Epithelial cell of prostate (primary cell): ENCODE measurements around the gene NSA2.
A peak's percentile ranks its signal among the peaks of the same experiment; 100 is the strongest.
"Not testable (repeated sequence)": the region's sequence is repeated elsewhere in the genome, so short reads cannot be mapped to it uniquely, and the experiment has no call there.

Experiments
- DNase-seq: peaks from one replicate; pipeline ENCODE4 v3.0.0-alpha.2; 2011; ENCODE audit warnings: low read depth, low spot score
- H3K27ac ChIP-seq: fragments of 450-650 bp; 2 replicates; pipeline ENCODE4 v1.5.1; 2017; ENCODE audit warnings: mild to moderate bottlenecking

Gene NSA2

DNA sequence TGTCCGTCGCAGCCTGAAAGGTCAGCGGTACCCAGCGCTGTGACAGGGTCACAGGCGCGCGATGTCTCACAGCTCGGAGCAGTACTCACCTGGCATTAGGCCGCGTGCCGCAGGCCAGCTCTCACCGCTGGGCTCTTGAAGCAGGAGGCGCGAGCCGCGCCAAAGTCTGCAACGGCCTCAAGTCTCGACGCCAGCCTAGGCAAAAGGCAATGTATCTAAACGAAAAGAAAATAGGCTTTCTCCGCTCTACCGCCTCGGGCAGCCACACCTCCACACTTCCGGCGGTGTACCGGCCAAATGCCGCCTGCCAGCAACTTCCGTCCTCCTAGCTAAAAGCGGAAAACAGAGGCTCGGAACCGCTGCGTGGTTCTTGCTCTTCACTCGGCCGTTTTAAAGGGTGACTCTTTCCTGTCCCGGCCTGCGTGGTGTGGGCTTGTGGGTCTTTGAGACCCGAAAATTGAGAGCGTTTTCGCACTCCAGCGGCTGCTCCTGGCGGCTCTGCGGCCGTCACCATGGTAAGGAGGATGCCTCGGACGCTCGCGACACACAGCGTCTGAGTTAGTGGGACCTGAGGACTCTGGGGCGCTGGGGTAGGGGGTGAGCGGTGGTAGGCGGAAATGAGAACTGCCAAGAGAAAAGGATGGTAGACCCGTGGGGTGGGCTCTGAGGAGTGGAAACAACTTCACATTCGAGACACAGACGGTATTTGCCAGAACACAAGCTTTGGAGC is at the start of gene NSA2, which contains the start of gene GFM2:
Gene NSA2, plus strand, starts transcription at position 401 of the 730 bp plus-strand sequence. Its CDS starts 112 bp downstream, at position 513.
Gene GFM2, minus strand, starts transcription at position 269 of the 730 bp plus-strand sequence. CDS start 3,375 bp downstream, outside the sequence.
- peak within 1 kb of the TSS; percentile 80 for H3K27ac ChIP-seq

DNA sequence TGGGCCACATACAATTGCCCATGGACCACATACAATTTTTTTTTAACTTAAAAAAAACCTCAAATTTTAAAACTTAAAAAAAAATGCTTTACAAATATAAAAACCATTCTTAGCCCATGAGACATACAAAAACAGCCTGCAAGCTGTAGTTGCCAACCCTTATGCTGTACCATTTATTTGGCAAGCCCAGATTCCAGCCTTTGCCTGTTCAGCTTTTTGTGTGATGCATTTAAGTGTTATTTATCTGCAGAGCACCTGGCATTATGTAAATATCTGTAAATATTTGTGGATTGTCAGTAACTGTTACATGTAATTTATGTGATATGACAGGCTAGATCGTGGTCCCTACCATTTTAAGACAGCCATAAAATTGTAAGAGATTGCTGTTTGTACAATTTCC is 49.5 kb upstream of the NSA2 start:
- DNase-seq, result no peak
- H3K27ac ChIP-seq, result no peak overlapping the region

More for the DNA sequence above, at the start of gene NSA2, which contains the start of gene GFM2:
- peak; percentile 76 for DNase-seq

GRCh38 chr5:74722271-74722670 is 44.8 kb upstream of the NSA2 start:
- no peak overlapping the region for H3K27ac ChIP-seq
- no peak for DNase-seq

DNA sequence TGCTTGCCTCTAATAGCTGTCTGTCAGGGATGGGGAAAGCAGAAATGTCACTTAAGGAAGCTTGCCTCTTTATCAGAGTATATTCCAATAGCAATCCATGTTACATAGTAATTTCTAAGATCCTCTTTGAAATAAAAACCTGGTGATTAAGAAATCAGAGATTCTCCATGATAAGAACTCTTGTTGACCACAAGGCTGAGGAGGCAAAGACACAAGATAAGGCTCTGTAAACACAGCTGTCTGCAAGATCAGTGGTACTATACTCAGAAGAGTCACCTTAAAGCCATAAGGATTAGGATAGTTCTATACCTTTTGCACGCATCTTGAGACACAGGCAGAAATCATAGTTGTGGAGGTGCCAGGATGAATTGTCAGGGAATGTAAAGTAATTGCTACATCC is 41.7 kb upstream of the NSA2 start:
- H3K27ac ChIP-seq, result no peak overlapping the region
- DNase-seq, result no peak

DNA sequence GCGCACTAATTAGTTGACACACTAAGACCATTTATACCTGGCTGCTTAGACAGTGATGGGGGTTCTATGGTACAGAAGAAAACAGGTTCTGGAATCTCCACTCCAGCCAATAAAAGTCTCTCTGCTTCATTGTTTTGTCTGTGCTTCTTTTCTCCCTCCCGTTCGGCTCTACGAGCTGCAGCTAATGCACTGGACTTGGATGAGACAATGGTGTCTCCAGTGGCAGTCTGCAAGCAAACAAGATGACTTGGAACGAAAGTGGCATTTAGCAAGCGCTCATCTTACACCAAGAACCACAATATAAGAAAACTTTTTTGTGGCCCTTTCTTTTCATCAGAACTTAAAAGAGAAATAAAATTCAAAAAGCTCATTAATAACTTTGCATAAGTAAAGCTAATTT is 30.3 kb upstream of the NSA2 start:
- no peak overlapping the region for H3K27ac ChIP-seq
- no peak for DNase-seq

DNA sequence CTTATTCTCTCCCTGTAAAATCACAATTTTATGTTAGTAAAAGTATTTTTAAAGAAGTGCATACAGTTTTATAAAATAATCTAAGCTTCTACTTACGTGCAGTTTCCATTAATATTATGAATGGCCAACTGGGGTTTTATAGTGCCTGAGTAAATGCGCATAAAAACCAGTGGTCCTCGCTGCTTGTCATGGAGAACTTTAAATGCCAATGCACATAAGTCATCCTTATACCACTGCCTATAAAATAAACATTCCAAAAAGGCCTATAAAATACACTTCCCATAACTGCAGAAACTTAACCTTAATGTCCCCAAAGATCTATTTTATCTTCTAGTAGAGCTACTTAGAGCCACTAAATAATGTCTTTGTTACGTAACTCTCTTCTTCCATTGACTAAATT is 28.6 kb upstream of the NSA2 start:
- DNase-seq, result no peak
- no peak overlapping the region for H3K27ac ChIP-seq

- DNase-seq, result not testable (repeated sequence)
Measured at GRCh38 chr5:74748742-74749141, 18.3 kb upstream of the NSA2 start.

DNA sequence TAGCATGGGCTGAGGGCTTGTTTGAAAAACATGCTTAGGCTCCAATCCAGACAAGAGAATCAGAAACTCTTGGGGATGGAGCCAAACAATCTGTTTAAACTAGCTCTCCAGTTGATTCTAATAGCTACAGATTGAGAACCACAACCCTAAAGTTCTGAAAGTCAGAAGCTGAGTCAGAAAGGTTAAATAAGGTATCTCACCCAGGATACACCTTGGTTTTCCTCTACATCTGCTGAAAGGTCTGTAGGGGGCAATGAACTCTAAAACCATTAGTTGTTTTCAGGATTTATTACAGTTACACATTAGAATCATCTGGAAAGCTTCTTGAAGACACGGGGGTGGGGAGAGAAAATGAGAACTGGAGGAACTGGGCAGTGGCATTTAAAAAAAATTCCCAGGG is 5.8 kb upstream of the NSA2 start:
- no peak for DNase-seq
- peak overlapping the region; percentile 92 for H3K27ac ChIP-seq

More at GRCh38 chr5:74748742-74749141, 18.3 kb upstream of the NSA2 start:
- H3K27ac ChIP-seq, result not testable (repeated sequence)

GRCh38 chr5:74762599-74762998 is 4.5 kb upstream of the NSA2 start:
- DNase-seq, result peak; percentile 73
- peak overlapping the region; percentile 92 for H3K27ac ChIP-seq

- peak overlapping the region; percentile 92 for H3K27ac ChIP-seq
- DNase-seq, result no peak
Measured at GRCh38 chr5:74763504-74763903, 3.5 kb upstream of the NSA2 start.

- peak overlapping the region; percentile 80 for H3K27ac ChIP-seq
- no peak for DNase-seq
Measured at GRCh38 chr5:74765201-74765600, 1.8 kb upstream of the NSA2 start.

- peak overlapping the region; percentile 80 for H3K27ac ChIP-seq
- no peak for DNase-seq
Measured at GRCh38 chr5:74765929-74766328, 1.1 kb upstream of the NSA2 start.

DNA sequence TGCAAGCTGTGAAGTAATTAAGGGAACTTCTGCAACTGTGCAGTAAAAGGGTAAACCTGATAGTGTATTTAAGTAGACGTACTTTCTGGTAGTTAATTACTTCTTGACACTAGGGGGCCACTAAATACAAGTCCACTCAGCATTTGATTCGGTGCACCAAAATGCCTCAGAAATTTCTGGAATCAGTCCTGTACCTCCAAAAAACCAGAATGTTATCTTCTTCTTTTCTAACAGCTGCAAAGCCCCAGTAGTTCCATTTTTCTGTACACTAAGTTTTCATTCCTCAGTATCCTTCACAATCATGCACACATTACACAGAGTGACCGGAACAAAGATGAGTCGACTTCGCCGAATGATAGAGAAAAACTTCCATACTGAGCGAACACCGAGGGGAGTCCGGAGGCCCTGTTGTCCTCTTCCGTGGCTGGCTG is 616 bp upstream of the NSA2 start:
- peak overlapping the region; percentile 80 for H3K27ac ChIP-seq
- no peak for DNase-seq

- peak overlapping the region; percentile 80 for H3K27ac ChIP-seq
- DNase-seq, result no peak
Measured at GRCh38 chr5:74767579-74767913, 497 bp downstream of the NSA2 start.

DNA sequence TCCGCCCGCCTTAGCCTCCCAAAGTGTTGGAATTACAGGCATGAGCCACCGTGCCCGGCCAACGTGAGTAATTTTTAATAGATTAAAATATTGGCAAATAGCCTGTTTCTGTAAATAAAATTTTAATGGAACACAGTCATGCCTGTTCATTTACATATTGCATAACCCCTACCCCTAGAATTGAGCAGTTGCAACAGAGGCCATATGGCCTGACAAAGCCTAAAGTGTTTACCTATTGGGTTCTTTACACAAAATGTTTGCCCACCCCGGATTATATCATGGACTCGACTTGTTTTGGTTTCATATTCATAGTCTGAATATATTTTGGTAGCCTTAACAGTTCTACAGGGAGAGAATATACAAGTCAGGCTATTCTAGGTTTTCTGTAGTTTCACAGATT is 5.3 kb downstream of the NSA2 start:
- no peak for DNase-seq
- H3K27ac ChIP-seq, result no peak overlapping the region

DNA sequence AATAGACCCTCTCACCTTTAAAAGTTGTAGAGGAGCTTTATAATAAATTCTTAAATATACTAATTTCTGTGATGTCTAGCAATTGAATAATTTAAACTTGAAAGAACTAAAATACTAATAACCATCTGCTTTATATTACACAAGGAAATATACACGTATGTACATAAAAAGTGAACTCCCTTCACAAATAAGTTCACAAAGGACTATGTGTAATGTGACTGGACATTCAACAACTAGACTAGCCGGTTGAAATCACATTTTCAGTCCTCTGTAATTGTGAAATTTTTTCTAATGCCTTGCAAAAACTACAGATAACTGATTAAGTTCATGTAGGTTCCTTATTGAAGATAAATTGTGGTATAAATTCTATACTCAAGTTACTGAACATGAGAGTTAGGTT is 11.6 kb downstream of the NSA2 start:
- no peak for DNase-seq
- H3K27ac ChIP-seq, result no peak overlapping the region

DNA sequence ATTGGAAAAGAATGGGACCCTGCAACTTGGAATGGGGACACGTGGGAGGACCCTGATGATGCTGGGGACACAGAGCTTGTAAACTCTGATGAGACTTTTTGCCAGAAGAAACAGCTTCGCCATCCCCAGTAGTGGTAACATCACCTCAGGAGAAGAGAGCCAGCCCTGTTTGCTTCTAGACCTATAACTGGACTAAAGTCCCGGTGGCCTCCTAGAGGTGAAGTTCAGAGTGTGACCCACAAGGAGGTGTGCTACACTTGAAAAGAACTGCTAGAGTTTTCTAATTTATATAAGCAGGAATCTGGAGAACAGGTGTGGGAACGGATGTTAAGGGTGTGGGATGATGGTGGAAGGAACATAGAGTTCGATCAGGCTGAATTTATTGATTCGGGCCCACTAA is 19.8 kb downstream of the NSA2 start:
- no peak overlapping the region for H3K27ac ChIP-seq
- DNase-seq, result no peak

DNA sequence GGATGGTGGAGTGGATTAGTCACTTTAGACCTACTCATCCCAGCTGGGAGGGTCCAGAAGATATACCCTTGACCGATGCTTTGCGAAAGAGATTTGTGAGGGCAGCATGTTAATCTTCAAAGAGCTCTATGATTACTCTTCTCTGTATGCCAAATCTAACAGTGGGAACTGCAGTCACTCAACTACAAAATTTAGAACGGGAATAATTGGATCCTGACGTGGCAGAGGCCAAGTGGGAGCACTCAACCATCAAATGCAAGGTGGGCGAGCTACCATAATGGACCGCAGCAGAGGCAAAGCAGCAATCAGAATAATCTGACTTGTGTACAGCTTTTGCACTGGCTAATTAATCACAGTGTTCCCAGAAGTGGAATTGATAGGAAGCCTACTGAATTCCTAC is 20.4 kb downstream of the NSA2 start:
- no peak overlapping the region for H3K27ac ChIP-seq
- no peak for DNase-seq

GRCh38 chr5:74791669-74792068 is 24.6 kb downstream of the NSA2 start:
- peak; percentile 72 for DNase-seq

DNA sequence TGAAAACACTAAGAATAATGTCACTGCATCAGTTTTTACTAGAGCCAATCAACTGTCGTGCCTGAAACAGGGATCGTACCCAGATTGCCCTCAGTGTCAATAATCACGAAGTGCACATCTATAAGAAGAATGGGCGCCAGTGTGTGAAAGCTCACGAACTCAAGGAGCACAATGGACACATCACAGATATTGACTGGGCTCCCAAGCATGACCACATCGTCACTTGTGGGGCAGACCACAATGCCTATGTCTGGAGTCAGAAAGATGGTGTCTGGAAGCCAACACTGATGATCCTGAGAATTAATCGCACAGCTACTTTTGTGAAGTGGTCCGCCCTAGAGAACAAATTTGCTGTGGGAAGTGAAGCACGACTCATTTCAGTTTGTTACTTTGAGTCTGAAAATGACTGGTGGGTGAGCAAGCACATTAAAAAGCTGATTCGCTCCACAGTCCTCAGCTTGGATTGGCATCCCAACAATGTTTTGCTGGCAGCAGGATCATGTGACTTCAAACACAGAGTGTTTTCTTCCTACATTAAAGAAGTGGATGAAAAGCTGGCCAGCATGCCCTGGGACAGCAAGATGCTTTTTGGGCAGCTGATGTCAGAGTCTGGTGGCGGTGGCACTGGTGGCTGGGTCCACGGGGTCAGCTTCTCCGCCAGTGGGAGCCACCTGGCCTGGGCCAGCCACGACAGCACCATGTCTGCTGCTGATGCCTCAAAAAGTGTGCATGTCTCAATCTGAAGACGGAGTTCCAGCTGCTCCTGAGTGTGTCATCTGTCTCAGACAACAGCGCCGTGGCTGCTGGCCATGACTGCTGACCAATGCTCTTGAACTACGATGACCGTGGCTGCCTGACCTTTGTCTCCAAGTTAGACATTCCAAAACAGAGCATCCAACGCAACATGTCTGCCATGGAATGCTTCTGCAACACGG is 32.2 kb downstream of the NSA2 start:
- DNase-seq, result no peak
- no peak overlapping the region for H3K27ac ChIP-seq

More at GRCh38 chr5:74791669-74792068, 24.6 kb downstream of the NSA2 start:
- peak overlapping the region; percentile 73 for H3K27ac ChIP-seq

DNA sequence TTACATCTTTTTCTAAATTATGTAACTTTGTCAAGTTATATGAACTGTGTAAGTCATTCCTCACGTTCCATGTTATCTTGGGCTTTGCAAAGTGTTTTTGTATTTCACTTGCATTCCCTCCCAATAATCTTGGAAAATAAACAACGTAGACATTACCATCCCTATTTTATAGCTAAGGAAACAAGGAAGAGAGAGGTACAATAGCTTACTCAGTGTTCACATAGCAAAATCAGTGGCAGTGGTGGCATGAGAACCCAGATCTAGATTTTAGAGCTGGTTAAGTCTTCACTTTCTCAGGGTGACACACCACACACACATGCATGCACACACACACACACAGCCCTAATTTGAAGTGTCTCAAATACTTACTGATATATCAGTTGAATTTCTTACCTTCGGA is 34.1 kb downstream of the NSA2 start:
- H3K27ac ChIP-seq, result no peak overlapping the region
- no peak for DNase-seq
